T-helper 1 cell treated with Interleukin-12 subunit alpha and Interleukin-12 subunit beta and Interleukin-4 antibody, amounts not matched to agents 30 μg/mL and 1 μg/mL, for 36 hours (primary cell): Measurements from ENCODE around the gene CCL8.
A peak's percentile ranks its signal among the peaks of the same experiment; 100 is the strongest.

Experiments used
- H3K27ac Mint-ChIP-seq: one replicate; pipeline ENCODE4 v1.8.0; 2021; ENCODE audit warnings: mild to moderate bottlenecking, mixed read lengths
- H3K27me3 Mint-ChIP-seq: one replicate; pipeline ENCODE4 v1.8.0; 2021; ENCODE audit warnings: low read depth, mixed read lengths
- H3K36me3 Mint-ChIP-seq: one replicate; pipeline ENCODE4 v1.8.0; 2021; ENCODE audit warnings: low read depth, mixed read lengths
- H3K4me1 Mint-ChIP-seq: one replicate; pipeline ENCODE4 v1.8.0; 2021; ENCODE audit warnings: low read depth, mixed read lengths
- H3K4me3 Mint-ChIP-seq: one replicate; pipeline ENCODE4 v1.8.0; 2021; ENCODE audit warnings: mild to moderate bottlenecking, moderate library complexity, mixed read lengths
- H3K9me3 Mint-ChIP-seq: one replicate; pipeline ENCODE4 v1.8.0; 2021; ENCODE audit warnings: mixed read lengths

The CCL8 gene

GRCh38 chr17:34347063-34347462 is 27.8 kb downstream of the CCL8 start:
- Mint-ChIP-seq H3K27me3 (peaks cover 65% of the 10 kb centered on the region), H3K27ac (no peak overlapping the region)

DNA sequence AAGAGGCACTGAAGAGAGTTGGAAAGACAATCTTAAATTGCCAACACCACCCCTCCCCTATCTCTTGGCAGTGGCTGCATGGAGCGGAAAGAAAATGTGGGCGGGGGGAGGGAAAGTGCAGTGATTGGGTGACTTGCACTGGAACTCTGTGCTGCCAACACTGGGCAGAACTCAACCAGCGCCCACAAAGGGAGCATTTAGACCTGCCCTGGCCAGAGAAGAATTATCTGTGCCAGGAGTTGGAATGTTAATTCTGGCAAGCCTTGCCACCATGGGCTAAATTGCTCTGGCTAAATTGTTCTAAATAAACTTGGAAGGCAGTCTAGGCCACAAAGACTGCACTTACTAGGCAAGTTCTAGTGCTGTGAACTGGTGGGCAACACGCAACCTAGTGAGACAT is 30.5 kb downstream of the CCL8 start:
- Mint-ChIP-seq H3K4me3 (no peak overlapping the region), H3K9me3 (no peaks in the 10 kb centered on the region), H3K27me3 (peaks cover 66% of the 10 kb centered on the region), H3K27ac (no peak overlapping the region), H3K4me1 (no peaks in the 10 kb centered on the region), H3K36me3 (no peaks in the 10 kb centered on the region)

More at GRCh38 chr17:34347063-34347462, 27.8 kb downstream of the CCL8 start:
- Mint-ChIP-seq H3K36me3 (no peaks in the 10 kb centered on the region), H3K9me3 (no peaks in the 10 kb centered on the region), H3K4me3 (no peak overlapping the region), H3K4me1 (no peaks in the 10 kb centered on the region)

DNA sequence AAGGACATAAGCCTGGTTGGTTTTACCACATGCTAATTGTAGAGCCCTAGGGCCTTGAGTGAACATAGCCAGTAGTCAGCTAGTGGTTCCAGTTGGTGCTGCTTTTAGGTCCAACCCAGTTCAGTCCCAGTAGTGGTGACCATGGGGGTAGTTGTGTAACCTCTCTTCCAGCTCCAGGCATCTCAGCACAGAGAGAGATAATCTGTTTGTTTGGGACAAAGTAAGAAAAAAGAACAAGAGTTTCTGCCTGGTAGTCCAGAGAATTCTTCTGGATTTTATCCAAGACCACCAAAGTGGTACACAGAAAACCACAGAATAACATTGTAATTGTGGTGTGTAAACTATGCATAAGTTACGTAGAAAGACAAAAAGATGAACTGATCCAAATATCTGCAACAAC is 31.9 kb downstream of the CCL8 start:
- H3K36me3 Mint-ChIP-seq: no peaks in the 10 kb centered on the region
- H3K27me3 Mint-ChIP-seq: peaks cover 69% of the 10 kb centered on the region
- H3K4me1 Mint-ChIP-seq: no peaks in the 10 kb centered on the region
- no peak overlapping the region for H3K27ac Mint-ChIP-seq
- H3K9me3 Mint-ChIP-seq: no peaks in the 10 kb centered on the region
- no peak overlapping the region for H3K4me3 Mint-ChIP-seq

DNA sequence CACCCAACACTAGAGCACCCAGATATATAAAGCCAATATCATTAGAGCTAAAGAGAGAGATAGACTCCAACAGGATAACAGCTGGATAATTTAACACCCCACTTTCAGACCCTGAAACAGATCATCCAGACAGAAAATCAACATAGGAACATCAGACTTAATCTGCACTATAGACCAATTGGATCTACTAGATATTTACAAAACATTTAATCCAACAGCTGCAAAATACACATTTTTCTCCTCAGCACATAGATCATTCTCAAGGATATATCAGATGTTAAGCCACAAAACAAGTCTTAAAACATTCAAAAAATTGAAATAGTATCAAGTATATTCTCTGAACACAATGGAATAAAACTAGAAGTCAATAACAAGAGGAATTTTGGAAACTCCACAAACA is 33.0 kb downstream of the CCL8 start:
- no peak overlapping the region for H3K4me3 Mint-ChIP-seq
- no peaks in the 10 kb centered on the region for H3K4me1 Mint-ChIP-seq
- H3K36me3 Mint-ChIP-seq: no peaks in the 10 kb centered on the region
- H3K9me3 Mint-ChIP-seq: no peaks in the 10 kb centered on the region
- peaks cover 67% of the 10 kb centered on the region for H3K27me3 Mint-ChIP-seq
- H3K27ac Mint-ChIP-seq: no peak overlapping the region

- H3K9me3 Mint-ChIP-seq: no peaks in the 10 kb centered on the region
- peaks cover 48% of the 10 kb centered on the region for H3K27me3 Mint-ChIP-seq
- no peaks in the 10 kb centered on the region for H3K36me3 Mint-ChIP-seq
- H3K27ac Mint-ChIP-seq: no peak overlapping the region
- H3K4me3 Mint-ChIP-seq: no peak overlapping the region
- H3K4me1 Mint-ChIP-seq: no peaks in the 10 kb centered on the region
Measured at GRCh38 chr17:34354637-34355036, 35.4 kb downstream of the CCL8 start.

- no peaks in the 10 kb centered on the region for H3K36me3 Mint-ChIP-seq
- H3K27me3 Mint-ChIP-seq: peaks cover 46% of the 10 kb centered on the region
- no peak within 1 kb of the TSS for H3K27ac Mint-ChIP-seq
- no peak within 1 kb of the TSS for H3K4me3 Mint-ChIP-seq
- H3K9me3 Mint-ChIP-seq: no peaks in the 10 kb centered on the region
- peaks cover 6% of the 10 kb centered on the region for H3K4me1 Mint-ChIP-seq
Measured at GRCh38 chr17:34356194-34356593, 37.0 kb downstream of the CCL8 start, which contains the start of gene CCL13. TSS of gene CCL13 (plus strand) at chr17:34356480. CDS start at chr17:34356527, 47 bp downstream.

- Mint-ChIP-seq H3K4me3 (no peak overlapping the region), H3K27me3 (peaks cover 36% of the 10 kb centered on the region)
Measured at GRCh38 chr17:34357398-34357797, 38.2 kb downstream of the CCL8 start.

DNA sequence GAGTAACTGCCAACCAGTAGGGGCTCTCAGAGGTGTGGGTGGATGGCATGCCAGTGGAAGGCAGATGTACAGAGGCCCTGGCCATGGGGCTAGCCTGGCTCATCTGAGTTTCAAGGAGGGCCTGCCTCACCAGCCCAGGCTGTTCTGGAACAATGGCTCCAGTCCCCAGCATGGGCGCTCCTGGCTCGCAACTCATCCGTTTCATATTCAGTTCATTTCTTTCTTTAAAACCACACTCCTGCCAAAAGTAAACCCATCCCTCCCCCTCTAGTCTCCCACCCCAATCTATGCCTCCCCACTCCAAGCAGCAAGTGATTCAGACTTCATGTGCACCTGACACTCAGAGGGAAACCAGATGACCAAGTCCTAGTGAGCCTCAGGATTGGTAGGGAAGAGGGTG is 39.4 kb downstream of the CCL8 start:
- Mint-ChIP-seq H3K4me3 (no peak overlapping the region), H3K9me3 (no peaks in the 10 kb centered on the region), H3K36me3 (no peaks in the 10 kb centered on the region), H3K4me1 (peaks cover 17% of the 10 kb centered on the region), H3K27ac (no peak overlapping the region), H3K27me3 (peaks cover 34% of the 10 kb centered on the region)

More at GRCh38 chr17:34357398-34357797, 38.2 kb downstream of the CCL8 start:
- Mint-ChIP-seq H3K27ac (no peak overlapping the region), H3K36me3 (no peaks in the 10 kb centered on the region), H3K4me1 (peaks cover 10% of the 10 kb centered on the region), H3K9me3 (no peaks in the 10 kb centered on the region)

GRCh38 chr17:34360601-34361270 is 41.5 kb downstream of the CCL8 start:
- no peak overlapping the region for H3K27ac Mint-ChIP-seq
- H3K4me3 Mint-ChIP-seq: no peak overlapping the region
- peaks cover 23% of the 10 kb centered on the region for H3K27me3 Mint-ChIP-seq
- no peaks in the 10 kb centered on the region for H3K36me3 Mint-ChIP-seq
- no peaks in the 10 kb centered on the region for H3K9me3 Mint-ChIP-seq
- H3K4me1 Mint-ChIP-seq: peaks cover 32% of the 10 kb centered on the region

DNA sequence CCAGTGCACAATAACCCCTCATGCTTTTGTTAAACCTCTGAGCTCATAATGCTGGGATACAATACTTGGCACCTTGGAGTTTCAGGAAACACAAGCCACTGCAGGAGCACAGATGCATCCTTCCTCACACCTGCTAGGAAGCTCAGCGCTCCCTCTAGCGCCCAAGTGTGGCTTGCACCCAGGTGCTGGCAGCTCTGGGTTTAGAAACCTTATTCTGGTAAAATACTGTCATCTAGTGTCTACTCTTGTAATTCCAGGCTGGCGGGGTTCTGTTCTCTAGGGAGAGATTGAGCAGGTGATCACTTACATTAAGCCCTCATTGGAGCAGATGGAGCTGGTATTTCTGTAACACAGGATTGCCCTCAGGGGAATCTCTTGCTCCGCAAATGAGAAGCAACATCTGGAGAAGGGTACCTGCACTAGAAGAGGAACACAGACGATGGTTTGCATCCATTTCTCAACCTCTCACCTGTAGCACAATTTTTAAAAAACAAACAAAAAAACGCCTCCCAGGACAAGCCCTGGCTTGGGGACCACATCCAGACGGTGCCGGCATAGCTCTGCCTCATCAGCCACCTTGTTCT is 42.3 kb downstream of the CCL8 start:
- Mint-ChIP-seq H3K9me3 (no peaks in the 10 kb centered on the region), H3K4me1 (peaks cover 38% of the 10 kb centered on the region), H3K4me3 (no peak overlapping the region), H3K27me3 (peaks cover 21% of the 10 kb centered on the region), H3K27ac (no peak overlapping the region), H3K36me3 (no peaks in the 10 kb centered on the region)

DNA sequence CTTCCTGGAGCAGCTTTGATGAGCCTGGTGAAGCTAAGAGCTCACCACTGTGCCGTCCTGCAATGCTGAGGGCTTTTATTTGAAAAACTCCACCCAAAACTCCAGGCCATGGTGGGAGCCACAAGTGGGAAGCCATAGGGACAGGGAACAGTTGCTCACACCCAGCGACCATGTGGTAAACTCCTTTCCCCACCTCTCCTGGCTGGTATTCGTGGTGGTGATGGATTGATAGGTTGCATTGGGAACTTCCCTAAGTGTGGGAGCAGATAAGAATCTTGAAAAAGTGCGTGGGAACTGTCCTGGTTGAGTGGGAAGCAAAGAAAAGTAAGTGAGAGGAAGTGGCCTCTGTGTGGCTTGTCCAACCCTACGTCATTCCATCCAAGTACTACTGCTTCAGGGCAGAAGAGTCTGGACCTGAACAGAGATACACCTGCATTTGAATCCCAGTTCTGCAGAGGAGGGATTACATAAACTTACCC is 44.0 kb downstream of the CCL8 start, which contains the start of gene CCL1:
Gene CCL1, minus strand, starts transcription at position 51 of the 479 bp plus-strand sequence. CDS start 72 bp downstream, outside the sequence.
- peaks cover 40% of the 10 kb centered on the region for H3K4me1 Mint-ChIP-seq
- peak within 1 kb of the TSS; percentile 42 for H3K27ac Mint-ChIP-seq
- H3K27me3 Mint-ChIP-seq: peaks cover 20% of the 10 kb centered on the region
- H3K4me3 Mint-ChIP-seq: peak within 1 kb of the TSS; percentile 24
- H3K36me3 Mint-ChIP-seq: no peaks in the 10 kb centered on the region
- no peaks in the 10 kb centered on the region for H3K9me3 Mint-ChIP-seq

DNA sequence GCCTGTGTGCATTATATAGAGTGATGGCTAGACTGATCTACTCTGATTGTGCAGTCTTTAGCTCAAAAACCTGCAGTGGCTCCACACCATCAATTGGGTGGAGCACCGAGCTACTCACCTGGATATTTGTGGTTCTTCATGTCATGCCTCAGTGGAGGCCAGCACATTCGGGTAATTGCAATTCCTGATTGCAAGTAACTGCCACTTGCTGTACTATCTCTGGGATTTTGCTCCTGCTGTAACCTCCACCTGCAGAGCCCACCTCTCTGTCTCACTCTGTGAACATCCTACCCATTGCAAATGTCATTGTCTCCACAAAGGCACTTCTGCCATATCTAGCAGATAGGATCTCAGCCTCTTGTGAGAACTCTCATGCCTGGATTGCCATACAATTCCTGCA is 45.5 kb downstream of the CCL8 start:
- peaks cover 15% of the 10 kb centered on the region for H3K27me3 Mint-ChIP-seq
- no peaks in the 10 kb centered on the region for H3K36me3 Mint-ChIP-seq
- H3K9me3 Mint-ChIP-seq: no peaks in the 10 kb centered on the region
- H3K4me3 Mint-ChIP-seq: no peak overlapping the region
- H3K27ac Mint-ChIP-seq: peak overlapping the region; percentile 0
- peaks cover 43% of the 10 kb centered on the region for H3K4me1 Mint-ChIP-seq

GRCh38 chr17:34365340-34365739 is 46.1 kb downstream of the CCL8 start:
- peaks cover 15% of the 10 kb centered on the region for H3K27me3 Mint-ChIP-seq
- H3K9me3 Mint-ChIP-seq: no peaks in the 10 kb centered on the region
- H3K36me3 Mint-ChIP-seq: no peaks in the 10 kb centered on the region
- peaks cover 49% of the 10 kb centered on the region for H3K4me1 Mint-ChIP-seq
- peak overlapping the region; percentile 21 for H3K27ac Mint-ChIP-seq
- peak overlapping the region; percentile 51 for H3K4me3 Mint-ChIP-seq

DNA sequence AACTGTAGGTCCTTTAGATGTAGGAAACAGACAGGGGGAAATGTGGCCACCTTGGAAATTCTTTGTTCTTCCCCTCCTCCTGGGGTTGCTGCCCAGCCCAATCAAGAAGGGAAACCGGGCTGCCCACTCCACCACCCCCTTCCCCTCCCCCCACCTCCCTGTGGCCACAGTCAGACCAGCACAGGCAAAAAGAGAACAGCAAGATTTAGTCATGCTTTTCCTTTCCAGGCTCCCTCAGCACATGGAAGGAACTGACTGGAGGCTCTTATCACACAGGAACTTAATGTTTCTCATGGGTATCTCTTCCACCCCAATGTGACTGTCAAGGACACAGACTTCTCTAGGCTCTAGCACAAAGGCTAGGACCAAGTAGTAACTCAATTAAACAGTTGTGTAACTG is 46.8 kb downstream of the CCL8 start:
- Mint-ChIP-seq H3K36me3 (no peaks in the 10 kb centered on the region), H3K27ac (no peak overlapping the region), H3K4me1 (peaks cover 51% of the 10 kb centered on the region), H3K4me3 (no peak overlapping the region), H3K9me3 (no peaks in the 10 kb centered on the region), H3K27me3 (peaks cover 15% of the 10 kb centered on the region)

DNA sequence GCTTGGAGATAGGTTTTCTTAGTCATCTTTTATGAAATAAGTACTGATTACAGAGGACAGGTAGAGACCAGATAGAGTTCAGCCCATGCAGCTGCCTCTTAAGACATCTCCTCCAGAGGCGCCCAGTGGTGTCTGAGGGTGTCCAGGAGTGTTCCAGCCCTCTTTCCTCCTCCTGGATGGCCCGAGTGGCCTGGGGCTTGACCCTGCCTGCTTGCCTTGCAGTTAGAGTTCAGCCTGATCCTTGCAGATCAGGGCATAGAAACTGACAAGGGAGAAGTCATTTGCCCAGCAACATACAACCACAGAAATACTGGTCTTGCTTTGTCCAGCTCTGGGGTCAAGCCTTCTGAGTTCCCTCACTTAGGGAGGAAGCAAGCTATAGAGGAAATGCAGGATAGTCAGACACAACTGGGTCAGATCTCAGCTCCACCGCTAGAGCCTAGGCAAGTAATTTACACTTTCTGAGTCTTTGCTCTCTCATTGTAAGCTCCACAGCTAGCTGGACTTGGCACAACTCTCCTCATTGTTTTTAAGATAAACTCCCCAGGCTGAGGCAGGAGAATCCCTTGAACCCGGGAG is 47.4 kb downstream of the CCL8 start:
- Mint-ChIP-seq H3K36me3 (no peaks in the 10 kb centered on the region), H3K27me3 (peaks cover 15% of the 10 kb centered on the region), H3K9me3 (no peaks in the 10 kb centered on the region), H3K27ac (no peak overlapping the region), H3K4me1 (peaks cover 52% of the 10 kb centered on the region), H3K4me3 (no peak overlapping the region)
